GM12892 (cell line): ENCODE data around the gene GNPTG.

ENCODE experiments used
- DNase-seq: peaks from one replicate; pipeline ENCODE4 v3.0.0; 2011; ENCODE audit not compliant: insufficient read length
- FAIRE-seq: peaks from 2 replicates; lab custom pipeline; 2011; peaks lifted over from hg19 to GRCh38; lab: Jason Lieb, UNC
- POLR2A ChIP-seq: IDR thresholded peaks from 2 replicates; pipeline ENCODE4 v1.6.1; 2011; ENCODE audit warnings: low read depth, low read length, control low read depth
- POLR2AphosphoS5 ChIP-seq: IDR thresholded peaks from 2 replicates; pipeline ENCODE4 v1.6.1; 2011; ENCODE audit warnings: low read depth, low read length, control low read depth
- TAF1 ChIP-seq: IDR thresholded peaks from 2 replicates; pipeline ENCODE4 v1.6.1; 2011; ENCODE audit warnings: low read depth, mild to moderate bottlenecking, control low read depth, low read length, borderline replicate concordance

GNPTG gene

DNA sequence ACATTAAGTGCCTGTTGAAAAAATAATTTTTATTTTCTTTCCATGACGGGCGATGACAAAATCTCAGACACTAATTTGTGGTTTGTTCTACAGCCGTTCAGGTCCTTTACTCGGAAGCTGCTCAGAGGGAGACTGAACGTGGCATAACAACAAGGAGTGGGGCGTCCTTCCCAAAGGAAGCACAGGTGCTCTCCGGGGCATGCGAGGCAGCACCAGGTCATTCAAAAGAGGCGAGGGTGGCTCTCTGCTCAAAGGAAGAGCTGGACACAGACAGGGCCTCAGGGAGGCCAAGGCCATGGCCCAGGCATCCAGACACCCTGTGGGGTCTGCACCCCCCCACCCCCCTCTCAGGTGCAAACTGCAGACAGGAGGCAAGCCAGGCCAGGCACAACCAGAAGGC lies 46.6 kb downstream of the GNPTG start:
- DNase-seq = no peak
- TF ChIP-seq TAF1 = no peak
- FAIRE-seq = no peak

DNA sequence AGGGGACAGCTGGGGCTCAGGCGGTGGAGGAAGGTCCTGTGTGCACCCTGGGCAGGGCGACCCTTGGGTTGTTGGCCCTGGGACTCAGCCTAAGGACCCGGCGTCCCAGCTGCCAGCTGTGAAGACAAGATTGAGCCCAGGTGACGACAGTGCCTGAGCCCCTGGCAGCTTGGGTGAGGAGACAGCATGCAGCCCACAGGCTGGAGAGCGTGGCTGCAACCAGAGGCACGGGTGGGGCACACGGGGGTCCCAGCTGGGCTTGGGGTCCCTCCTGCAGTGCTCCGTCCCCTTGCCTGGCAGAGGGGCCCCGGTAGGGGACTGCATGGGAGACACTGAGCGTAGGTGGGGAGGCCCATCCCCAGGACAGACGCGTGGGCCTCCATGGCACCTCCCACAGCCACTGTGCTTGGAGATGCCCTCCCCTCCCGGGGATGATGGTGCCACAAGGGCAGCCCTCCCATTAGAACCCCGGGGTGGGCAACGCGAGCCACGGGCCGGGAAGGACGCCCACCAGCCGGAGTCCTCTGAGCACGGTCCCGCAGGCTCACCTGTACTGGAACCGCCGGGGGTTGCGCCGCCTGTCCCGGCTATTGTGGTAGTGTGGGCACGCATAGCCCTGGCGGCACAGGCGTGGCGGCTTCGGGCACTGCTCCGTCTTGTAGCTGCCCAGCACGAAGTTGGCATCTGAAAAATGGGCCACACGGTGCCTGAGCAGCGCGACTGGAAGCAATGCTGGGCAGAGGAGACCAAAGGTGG lies 47.3 kb downstream of the GNPTG start:
- no peak for TF ChIP-seq POLR2A
- TF ChIP-seq TAF1 = no peak
- TF ChIP-seq POLR2AphosphoS5 = no peak
- DNase-seq (no peak), FAIRE-seq (no peak)

DNA sequence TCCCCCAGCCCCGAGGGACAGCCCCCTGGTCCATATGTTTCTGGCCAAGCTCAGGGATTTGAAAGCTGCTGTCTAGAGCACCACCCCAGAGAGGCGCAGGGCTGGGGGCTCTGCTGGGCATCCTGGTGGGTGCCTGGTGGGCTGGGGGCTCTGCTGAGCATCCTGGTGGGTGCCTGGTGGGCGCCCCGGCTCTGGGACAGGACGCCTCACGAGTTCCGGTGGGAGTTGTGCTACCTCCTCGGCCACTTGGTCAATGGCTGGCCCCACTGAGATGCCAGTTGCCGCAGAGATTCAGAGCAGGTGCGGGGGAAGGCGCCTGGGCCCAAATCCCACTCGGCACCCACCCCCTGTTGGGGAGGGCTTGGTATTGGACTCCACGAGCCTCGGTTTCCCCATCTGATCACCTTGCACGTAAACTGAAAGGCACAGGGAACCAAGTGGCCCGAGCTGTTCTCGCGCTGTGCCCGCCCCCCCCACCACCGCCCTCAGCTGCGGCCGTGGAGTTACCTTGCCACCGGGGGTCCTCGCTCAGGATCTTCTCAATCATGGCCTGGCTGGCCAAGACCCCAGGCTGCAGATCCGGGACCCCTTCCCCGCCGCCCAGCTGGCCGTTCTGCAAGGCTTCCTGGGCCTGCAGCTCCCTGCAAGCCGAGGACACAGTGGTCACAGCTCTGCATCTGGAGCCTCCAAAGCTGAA lies 49.5 kb downstream of the GNPTG start:
- FAIRE-seq (no peak), DNase-seq (no peak)
- TF ChIP-seq POLR2A = no peak
- TF ChIP-seq POLR2AphosphoS5 = no peak
- no peak for TF ChIP-seq TAF1

DNA sequence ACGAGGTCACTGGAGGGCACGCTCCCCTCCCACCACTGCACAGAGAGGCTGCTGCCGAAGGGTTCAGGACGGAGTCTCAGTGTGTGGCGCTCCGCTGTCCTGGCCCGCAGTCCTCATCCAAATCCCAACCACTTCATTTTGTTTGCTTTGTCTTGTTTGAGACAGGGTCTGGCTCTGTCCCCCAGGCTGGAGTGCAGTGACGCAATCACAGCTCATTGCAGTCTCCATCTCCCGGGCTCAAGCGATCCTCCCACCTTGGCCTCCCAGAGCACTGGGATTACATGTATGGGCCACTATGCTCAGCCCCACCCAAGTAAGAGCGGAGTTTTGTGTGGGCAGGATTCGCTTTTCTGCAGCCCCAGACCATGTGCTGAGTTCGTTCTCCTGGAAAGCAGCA lies 50.0 kb downstream of the GNPTG start:
- no peak for TF ChIP-seq POLR2AphosphoS5
- FAIRE-seq (no peak), DNase-seq (no peak)

DNA sequence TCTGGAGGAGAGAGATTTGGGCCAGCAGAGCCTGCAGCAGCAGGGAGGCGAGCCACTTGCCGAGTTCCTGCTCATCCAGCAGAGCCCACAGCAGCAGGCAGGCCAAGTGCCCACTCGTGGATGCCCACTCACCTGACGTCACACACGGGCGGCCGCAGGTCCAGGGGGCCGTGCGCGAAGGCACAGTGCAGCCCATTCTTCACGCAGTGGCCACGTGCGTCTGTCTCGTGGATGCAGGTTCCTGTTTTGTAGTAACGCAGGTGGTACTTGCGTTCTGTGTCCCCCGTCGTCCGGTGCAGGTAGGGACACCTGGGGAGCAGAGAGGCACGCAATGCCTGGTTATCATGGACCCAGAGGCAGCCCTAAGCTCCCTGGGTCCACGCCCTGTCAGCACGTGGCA lies 51.3 kb downstream of the GNPTG start:
- DNase-seq = no peak
- no peak for TF ChIP-seq POLR2A
- TF ChIP-seq TAF1 = no peak
- TF ChIP-seq POLR2AphosphoS5 = no peak
- FAIRE-seq = no peak

DNA sequence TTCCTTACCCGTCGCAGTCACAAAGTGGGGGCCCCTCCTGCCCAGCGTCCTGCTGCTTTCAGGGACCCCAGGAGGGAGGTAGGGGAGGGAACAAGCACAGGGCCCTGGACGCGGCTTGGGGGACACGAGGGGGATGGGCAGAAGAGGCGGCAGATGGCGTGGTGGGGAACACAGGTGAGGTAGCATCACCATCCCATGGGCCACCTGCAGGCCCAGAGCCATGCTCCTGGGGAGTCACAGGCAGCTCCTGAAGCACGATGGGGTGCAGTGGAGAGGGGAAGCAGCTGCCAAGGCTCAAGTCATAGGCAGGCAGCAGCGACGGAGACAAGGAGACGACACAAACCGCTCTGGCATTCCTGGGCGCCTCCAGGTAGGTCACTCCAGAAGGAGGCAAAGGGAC lies 52.0 kb downstream of the GNPTG start:
- DNase-seq (no peak), FAIRE-seq (no peak)
- TF ChIP-seq TAF1 = no peak
- TF ChIP-seq POLR2AphosphoS5 = no peak
- no peak for TF ChIP-seq POLR2A

DNA sequence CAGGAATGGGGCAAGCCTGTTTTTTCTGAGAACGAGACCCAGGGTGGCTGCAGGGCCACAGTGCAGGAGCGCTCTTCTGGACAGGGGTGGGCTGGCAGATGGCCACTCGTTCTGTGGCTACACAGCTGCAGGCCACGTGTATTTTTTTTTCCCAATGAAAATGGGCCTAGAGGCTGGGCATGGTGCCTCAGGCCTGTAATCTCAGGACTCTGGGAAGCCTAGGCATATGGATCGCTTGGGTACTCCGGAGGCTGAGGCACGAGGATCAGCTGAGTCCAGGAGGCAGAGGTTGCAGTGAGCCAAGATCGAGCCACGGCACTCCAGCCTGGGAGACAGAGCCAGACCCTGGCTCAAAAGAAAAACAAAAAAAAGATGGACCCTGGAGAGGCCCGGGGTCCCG lies 56.0 kb downstream of the GNPTG start:
- TF ChIP-seq POLR2A = no peak
- no peak for TF ChIP-seq TAF1
- TF ChIP-seq POLR2AphosphoS5 = no peak
- no peak for FAIRE-seq
- DNase-seq = no peak

DNA sequence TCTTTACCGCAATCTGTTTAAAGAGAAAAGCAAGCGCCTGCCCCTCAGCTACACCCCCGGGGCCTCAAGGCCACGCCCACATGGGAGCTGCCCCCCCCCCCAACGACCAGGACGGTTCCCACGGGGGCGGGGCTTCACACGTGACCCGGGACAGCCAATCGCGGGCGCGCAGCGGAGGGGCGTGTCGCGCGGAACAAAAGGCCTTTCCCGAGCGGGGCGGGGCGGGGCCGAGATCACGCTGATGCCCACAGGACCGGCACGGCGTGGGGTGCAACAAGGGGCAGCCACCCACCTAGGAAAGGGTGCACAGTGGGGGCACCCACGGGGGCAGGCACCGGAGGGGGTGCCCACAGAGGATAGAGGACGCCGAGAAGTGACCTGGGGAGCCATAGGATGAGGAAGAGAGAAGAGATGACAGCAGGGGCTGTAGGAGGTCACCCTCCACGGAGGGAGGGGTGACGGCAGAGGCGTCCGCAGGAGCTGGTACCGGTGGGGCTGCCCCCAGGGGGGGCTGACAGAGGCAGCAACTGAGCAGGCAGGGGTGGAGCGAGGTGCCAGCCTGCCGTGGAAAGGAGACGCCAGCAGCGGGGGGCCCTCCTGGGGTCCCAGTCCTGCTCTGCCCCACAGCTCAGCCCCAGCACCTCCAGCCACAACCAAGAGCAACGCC lies 56.6 kb downstream of the GNPTG start:
- TF ChIP-seq POLR2AphosphoS5 = no peak
- no peak for TF ChIP-seq TAF1
- TF ChIP-seq POLR2A = no peak
- FAIRE-seq (peak; percentile 99), DNase-seq (peak; percentile 94)

DNA sequence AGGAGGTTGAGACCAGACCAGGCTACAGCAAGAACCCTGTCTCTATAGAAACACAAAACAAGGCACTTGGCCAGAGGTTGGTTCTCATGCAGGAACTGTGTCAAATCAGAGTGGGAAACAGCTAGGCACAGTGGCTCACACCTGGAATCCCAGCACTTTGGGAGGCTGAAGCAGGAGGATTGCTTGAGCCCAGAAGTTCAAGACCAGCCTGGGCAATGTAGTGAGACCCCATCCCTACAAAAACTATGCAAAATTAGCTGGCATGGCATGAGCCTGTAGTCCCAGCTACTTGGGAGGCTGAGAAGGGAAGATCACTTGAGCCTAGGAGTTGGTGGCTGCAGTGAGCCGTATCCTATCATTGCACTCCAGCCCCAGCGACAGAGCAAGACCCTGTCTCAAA lies 61.1 kb downstream of the GNPTG start:
- TF ChIP-seq POLR2AphosphoS5 = no peak
- no peak for TF ChIP-seq POLR2A
- no peak for TF ChIP-seq TAF1
- FAIRE-seq = no peak
- DNase-seq = no peak
